IPS-20b (cell line): Measurements from ENCODE around the gene ZNF407.

Experiments
- H3K27ac ChIP-seq: one replicate; pipeline ENCODE4 v1.5.1; 2013; ENCODE audit warnings: low read length
- H3K27me3 ChIP-seq: 2 replicates; pipeline ENCODE4 v1.6.1; 2013; ENCODE audit warnings: mild to moderate bottlenecking, low read length, inconsistent platforms; ENCODE audit not compliant: insufficient read depth
- H3K36me3 ChIP-seq: 2 replicates; pipeline ENCODE4 v1.6.1; 2013; ENCODE audit warnings: low read depth, mild to moderate bottlenecking, inconsistent platforms, low read length, moderate library complexity; ENCODE audit not compliant: insufficient read depth
- H3K4me1 ChIP-seq: 2 replicates; pipeline ENCODE4 v1.6.1; 2013; ENCODE audit warnings: mild to moderate bottlenecking, control low read depth, inconsistent platforms, low read length, moderate library complexity; ENCODE audit not compliant: insufficient read depth
- H3K4me3 ChIP-seq: 2 replicates; pipeline ENCODE4 v1.5.1; 2013; ENCODE audit warnings: mild to moderate bottlenecking, low read length, inconsistent platforms
- H3K9ac ChIP-seq: 2 replicates; pipeline ENCODE4 v1.6.1; 2013; ENCODE audit warnings: low read depth, mild to moderate bottlenecking, inconsistent platforms, low read length, moderate library complexity
- H3K9me3 ChIP-seq: 2 replicates; pipeline ENCODE4 v1.6.1; 2013; ENCODE audit warnings: mild to moderate bottlenecking, low read depth, low read length, inconsistent platforms; ENCODE audit not compliant: insufficient read depth

ZNF407 gene

DNA sequence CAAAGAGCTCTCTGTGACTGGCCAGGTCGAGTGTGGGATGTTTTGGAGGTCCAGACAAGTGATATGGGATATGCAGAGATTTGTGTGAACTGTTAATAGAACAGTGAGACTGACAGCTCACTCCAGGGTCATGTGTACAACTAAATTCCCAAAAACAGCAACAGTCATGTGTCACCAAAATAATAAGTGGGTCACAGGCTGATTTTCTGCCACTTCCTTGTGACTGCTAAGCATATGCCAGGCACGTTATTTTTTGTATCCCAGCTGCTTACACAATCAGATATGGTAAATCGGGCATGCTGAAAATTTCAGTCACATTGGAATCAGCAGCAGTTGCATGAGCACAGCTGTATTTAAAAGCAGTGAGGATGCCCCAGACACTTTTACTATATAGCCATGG lies 412.6 kb downstream of the ZNF407 start:
- Histone ChIP-seq H3K27ac (no peak overlapping the region), H3K4me3 (no peak overlapping the region), H3K9ac (no peak overlapping the region)

DNA sequence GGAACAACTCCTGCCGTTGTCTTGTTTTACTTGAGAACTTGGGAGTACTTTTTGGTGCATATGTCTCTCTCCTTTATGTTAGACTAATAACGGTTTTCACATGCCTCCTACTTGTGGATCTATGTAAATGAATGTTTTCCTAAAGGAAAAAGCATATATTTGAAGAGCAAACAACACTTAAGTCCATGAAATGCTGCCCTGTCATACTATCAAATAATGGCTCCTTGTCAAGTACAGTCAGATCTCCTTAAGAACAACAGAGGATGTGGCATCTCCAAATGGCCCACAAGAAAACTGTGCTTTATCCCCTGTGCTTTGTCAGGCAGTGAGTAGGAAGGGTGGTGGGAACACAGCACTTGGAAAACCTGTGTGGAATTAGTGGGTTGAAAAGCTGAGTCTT lies 413.0 kb downstream of the ZNF407 start:
- H3K9me3 ChIP-seq = no peaks in the 10 kb centered on the region
- H3K27me3 ChIP-seq = no peaks in the 10 kb centered on the region
- no peaks in the 10 kb centered on the region for H3K36me3 ChIP-seq
- 0 out of 2 replicates have a peak, but pooled peaks cover 2% of the 10 kb centered on the region for H3K4me1 ChIP-seq
- H3K4me3 ChIP-seq = no peak overlapping the region
- no peak overlapping the region for H3K9ac ChIP-seq
- H3K27ac ChIP-seq = no peak overlapping the region

More for the DNA sequence above, 412.6 kb downstream of the ZNF407 start:
- 0 out of 2 replicates have a peak, but pooled peaks cover 2% of the 10 kb centered on the region for H3K4me1 ChIP-seq
- H3K36me3 ChIP-seq = no peaks in the 10 kb centered on the region
- no peaks in the 10 kb centered on the region for H3K27me3 ChIP-seq
- H3K9me3 ChIP-seq = no peaks in the 10 kb centered on the region

DNA sequence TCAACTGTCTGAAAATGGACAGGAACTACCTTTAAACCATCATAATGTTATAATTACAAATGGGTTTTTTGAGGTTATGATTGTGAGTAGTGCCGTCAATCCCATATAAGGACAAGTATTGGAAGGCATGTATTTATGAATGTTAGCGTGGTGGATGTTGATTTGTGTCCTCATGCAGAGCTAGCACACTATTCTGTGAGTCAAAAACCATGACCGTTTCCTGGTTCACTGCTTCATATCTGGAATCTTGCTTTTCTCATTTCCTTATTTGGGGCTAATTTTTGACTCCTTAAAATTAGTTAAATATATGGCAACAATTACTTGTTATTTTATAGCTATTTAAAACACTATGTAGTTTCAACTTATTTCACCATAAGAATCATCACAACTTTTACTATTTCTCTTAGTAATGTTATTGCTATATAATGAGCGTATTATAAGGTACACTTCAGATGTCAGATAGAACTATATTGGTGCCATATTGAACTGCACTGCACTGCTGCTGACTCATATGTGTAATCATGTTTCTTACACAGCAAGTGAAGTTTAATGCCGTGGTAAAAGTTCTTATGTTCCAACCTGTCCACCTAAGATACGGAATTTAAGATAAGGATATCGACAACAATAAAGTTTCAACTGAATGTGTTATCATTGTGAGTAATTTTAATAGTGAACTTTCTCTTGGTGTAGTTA lies 418.5 kb downstream of the ZNF407 start:
- H3K9ac ChIP-seq = no peak overlapping the region
- no peak overlapping the region for H3K4me3 ChIP-seq
- 0 out of 2 replicates have a peak, but pooled peaks cover 2% of the 10 kb centered on the region for H3K4me1 ChIP-seq
- H3K27ac ChIP-seq = no peak overlapping the region
- H3K27me3 ChIP-seq = no peaks in the 10 kb centered on the region
- no peaks in the 10 kb centered on the region for H3K9me3 ChIP-seq
- H3K36me3 ChIP-seq = no peaks in the 10 kb centered on the region

DNA sequence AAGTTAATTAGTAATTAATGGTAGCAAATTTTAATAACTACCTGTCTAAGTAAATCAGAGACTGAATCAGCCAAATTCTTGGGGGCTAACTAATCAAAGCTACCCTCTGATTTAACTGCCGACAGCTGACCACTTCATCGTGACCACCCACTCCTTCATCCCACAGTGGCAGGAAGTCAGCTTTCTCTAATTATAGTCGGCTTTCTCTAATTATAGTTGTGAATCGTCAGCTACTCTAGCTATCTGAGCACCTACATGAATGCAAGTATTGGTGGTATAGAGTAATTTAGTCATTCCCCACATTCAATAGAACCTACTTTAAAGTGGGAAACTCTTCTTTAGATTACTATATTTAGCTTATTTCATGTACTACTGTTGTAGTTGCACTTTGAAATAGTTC lies 425.8 kb downstream of the ZNF407 start:
- Histone ChIP-seq H3K27ac (no peak overlapping the region), H3K9ac (no peak overlapping the region), H3K36me3 (no peaks in the 10 kb centered on the region), H3K4me1 (no peaks in the 10 kb centered on the region), H3K4me3 (no peak overlapping the region), H3K27me3 (no peaks in the 10 kb centered on the region), H3K9me3 (no peaks in the 10 kb centered on the region)

DNA sequence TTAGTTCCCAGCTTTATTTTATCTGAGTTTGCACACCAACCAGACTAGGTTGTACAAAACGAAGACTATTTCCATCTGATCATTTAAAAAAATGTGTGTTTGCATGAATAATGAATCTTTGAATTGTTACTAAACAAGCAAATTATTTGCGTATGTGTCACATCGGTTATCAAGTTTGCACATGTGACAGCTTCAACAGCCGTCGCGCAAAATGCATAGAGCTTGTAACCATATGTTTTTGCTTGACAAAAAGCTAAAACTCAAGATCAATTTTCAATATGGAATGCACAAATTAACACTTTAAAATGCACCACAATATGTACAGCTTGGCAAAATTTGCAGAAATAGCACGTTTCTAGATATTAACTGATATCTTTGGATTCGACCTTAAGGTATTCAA lies 427.2 kb downstream of the ZNF407 start:
- Histone ChIP-seq H3K4me1 (no peaks in the 10 kb centered on the region), H3K27ac (no peak overlapping the region), H3K9me3 (no peaks in the 10 kb centered on the region), H3K36me3 (no peaks in the 10 kb centered on the region), H3K9ac (no peak overlapping the region), H3K4me3 (no peak overlapping the region), H3K27me3 (no peaks in the 10 kb centered on the region)

DNA sequence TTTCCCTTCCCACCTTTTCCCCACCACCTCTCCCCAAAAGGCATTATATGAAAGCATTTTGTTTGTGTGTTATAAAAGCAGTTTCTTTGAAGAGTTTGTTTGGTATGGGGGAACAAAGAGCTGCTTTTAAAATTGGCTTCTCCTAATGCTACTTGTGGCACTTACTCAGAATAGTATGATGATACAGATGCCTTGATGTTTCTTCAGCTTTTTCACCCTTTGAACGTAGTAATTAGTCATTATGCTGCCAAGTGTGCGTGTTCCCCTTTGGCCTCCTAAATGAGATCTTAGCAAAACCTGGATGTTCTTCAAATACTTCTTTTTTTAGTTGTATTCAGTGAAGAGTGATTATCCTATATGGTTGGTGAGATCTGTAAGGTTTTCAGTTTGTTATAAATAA lies 427.9 kb downstream of the ZNF407 start:
- no peak overlapping the region for H3K27ac ChIP-seq
- no peaks in the 10 kb centered on the region for H3K36me3 ChIP-seq
- no peak overlapping the region for H3K9ac ChIP-seq
- H3K4me1 ChIP-seq = no peaks in the 10 kb centered on the region
- H3K27me3 ChIP-seq = no peaks in the 10 kb centered on the region
- no peaks in the 10 kb centered on the region for H3K9me3 ChIP-seq
- H3K4me3 ChIP-seq = no peak overlapping the region

DNA sequence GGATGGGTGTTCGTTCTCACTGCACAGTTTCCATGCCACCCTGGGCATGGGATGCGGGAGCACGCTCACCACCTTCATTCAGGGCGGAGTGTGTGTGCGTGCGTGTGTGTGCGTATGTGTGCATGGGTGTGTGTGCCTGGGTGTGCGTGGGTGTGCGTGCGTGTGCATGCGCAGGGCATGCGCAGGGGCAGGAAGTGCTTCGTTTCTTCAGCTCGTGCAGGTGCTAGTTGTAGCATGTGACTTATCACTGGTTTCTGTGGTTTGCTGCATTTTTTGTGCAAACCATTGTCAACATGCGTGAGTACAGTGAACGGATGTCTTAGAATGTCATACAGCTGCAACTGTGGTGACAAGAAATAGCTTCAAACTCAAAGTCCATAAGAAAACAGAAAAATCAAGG lies 431.8 kb downstream of the ZNF407 start:
- H3K36me3 ChIP-seq = no peaks in the 10 kb centered on the region
- H3K4me3 ChIP-seq = no peak overlapping the region
- no peak overlapping the region for H3K27ac ChIP-seq
- H3K4me1 ChIP-seq = peaks cover 3% of the 10 kb centered on the region; the same call in 1 of the 2 replicates
- H3K9ac ChIP-seq = no peak overlapping the region
- H3K9me3 ChIP-seq = no peaks in the 10 kb centered on the region
- no peaks in the 10 kb centered on the region for H3K27me3 ChIP-seq

DNA sequence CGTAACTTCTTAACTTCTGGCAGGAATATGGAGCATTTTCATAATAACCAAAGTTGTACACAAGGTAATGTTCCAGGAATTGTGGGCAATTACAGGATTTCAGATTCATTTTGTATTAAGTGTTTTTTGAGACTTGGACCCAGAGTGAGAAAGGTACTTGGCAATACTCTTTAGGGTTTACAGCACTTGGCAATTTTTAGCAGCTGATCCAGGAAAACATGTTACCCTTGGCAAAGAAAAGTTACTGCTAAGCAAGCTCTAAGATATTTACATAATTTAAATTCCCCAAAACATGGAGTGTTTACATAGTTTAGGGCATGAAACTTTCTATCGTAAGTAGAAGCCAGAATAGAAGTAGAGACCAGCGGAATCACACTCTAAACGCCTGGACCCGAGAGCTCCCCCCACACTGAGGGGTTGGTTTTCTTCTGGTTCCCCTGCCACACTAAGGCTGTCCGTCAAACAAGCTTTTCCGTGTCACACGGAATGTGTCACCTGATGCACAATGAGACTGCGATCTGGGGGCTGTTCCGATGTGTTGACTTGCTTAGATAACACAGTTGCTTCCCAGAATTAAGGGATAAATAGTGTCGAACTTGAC lies 434.1 kb downstream of the ZNF407 start:
- H3K4me1 ChIP-seq = peaks cover 3% of the 10 kb centered on the region; the same call in 1 of the 2 replicates
- H3K27me3 ChIP-seq = no peaks in the 10 kb centered on the region
- no peak overlapping the region for H3K27ac ChIP-seq
- no peak overlapping the region for H3K4me3 ChIP-seq
- H3K9me3 ChIP-seq = no peaks in the 10 kb centered on the region
- H3K36me3 ChIP-seq = no peaks in the 10 kb centered on the region
- H3K9ac ChIP-seq = no peak overlapping the region

DNA sequence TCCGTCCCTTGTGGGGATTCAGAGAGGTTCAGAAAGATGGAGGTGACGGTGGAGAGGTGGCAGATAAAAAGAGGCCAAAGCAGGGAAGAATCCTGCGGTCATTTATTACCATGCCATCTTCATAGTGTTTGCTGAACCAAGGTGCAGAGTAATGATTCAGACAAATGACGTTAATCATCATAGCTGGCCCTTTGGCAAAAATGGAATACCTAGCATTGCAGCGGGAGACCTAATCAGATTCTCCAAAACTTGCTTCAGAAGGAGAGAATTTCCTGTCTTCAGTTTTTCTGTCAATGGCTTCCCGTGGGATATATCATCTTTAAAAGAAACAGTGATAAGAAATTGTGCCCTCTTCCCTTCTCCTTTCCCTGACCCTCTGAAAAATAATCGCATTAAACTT lies 435.8 kb downstream of the ZNF407 start:
- H3K27ac ChIP-seq = no peak overlapping the region
- H3K9me3 ChIP-seq = no peaks in the 10 kb centered on the region
- H3K36me3 ChIP-seq = no peaks in the 10 kb centered on the region
- H3K9ac ChIP-seq = no peak overlapping the region
- H3K27me3 ChIP-seq = no peaks in the 10 kb centered on the region
- no peak overlapping the region for H3K4me3 ChIP-seq
- H3K4me1 ChIP-seq = peaks cover 3% of the 10 kb centered on the region; the same call in 1 of the 2 replicates

DNA sequence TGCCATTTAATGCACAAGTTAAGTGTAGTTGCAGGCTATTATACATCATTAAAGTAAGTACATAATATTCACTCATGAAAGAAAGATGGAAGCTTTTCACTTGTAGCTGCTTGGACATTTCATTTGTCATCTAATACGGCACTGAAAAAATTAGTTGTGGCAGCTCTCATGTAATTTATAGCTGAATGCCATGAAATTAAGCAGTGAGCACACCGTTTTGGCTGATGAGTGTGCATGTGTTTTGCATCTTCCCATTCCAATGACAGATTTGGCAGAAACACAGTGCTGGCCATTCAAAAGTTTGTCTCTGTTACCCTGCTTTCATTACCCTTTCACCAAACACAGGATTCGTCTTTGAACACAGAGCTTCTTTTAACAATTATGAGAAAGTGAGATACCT lies 437.3 kb downstream of the ZNF407 start:
- H3K9me3 ChIP-seq = no peaks in the 10 kb centered on the region
- no peak overlapping the region for H3K4me3 ChIP-seq
- H3K9ac ChIP-seq = no peak overlapping the region
- H3K36me3 ChIP-seq = no peaks in the 10 kb centered on the region
- H3K4me1 ChIP-seq = peaks cover 3% of the 10 kb centered on the region; the same call in 1 of the 2 replicates
- H3K27me3 ChIP-seq = no peaks in the 10 kb centered on the region
- no peak overlapping the region for H3K27ac ChIP-seq

DNA sequence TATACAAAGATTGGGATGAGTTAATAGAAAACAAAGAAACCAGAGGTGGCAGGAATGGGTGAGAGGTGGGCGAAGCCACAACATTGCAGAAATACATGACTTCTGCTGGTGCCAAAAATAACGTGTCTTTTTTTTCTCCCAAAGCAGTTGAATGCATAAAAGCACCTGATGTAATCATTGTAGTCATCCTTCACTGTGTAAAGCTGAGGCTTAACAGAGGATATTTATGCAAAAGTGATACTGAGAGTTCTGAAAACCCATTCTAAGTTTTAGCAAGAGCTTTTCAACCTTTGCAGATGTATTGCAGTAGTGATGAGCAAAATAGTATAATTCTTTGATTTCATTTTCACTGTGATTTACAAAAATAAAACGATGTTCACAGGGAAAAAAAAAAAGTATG lies 438.3 kb downstream of the ZNF407 start:
- peaks cover 3% of the 10 kb centered on the region; the same call in 1 of the 2 replicates for H3K4me1 ChIP-seq
- H3K9ac ChIP-seq = no peak overlapping the region
- H3K27ac ChIP-seq = no peak overlapping the region
- no peaks in the 10 kb centered on the region for H3K36me3 ChIP-seq
- no peak overlapping the region for H3K4me3 ChIP-seq
- H3K27me3 ChIP-seq = no peaks in the 10 kb centered on the region
- no peaks in the 10 kb centered on the region for H3K9me3 ChIP-seq
